Mesothelial cell of epicardium (in vitro differentiated cells): ENCODE measurements around the gene MS4A12. TPM values are rescaled to one million over a fixed set of nuclear protein-coding genes. Genes with fewer than 3 reads are reported as not detected.

Source experiments
- DNase-seq, 2 experiments: peaks; one replicate each; pipeline ENCODE4 v3.0.0; 2021; ENCODE audit warnings: low spot score in 2 of 2; ENCODE audit not compliant: unreplicated experiment in 2 of 2
- H3K27ac Mint-ChIP-seq: 2 replicates; pipeline ENCODE4 v1.8.0; 2021; ENCODE audit warnings: mixed read lengths
- H3K27me3 Mint-ChIP-seq: 2 replicates; pipeline ENCODE4 v1.8.0; 2021; ENCODE audit warnings: low read depth, mixed read lengths
- H3K36me3 Mint-ChIP-seq: 2 replicates; pipeline ENCODE4 v1.8.0; 2021; ENCODE audit warnings: mixed read lengths
- H3K4me1 Mint-ChIP-seq: 2 replicates; pipeline ENCODE4 v1.8.0; 2021; ENCODE audit warnings: mixed read lengths
- H3K4me3 Mint-ChIP-seq: 2 replicates; pipeline ENCODE4 v1.8.0; 2021; ENCODE audit warnings: mild to moderate bottlenecking, moderate library complexity, mixed read lengths
- H3K9me3 Mint-ChIP-seq: 2 replicates; pipeline ENCODE4 v1.8.0; 2021; ENCODE audit warnings: mixed read lengths
- CTCF ChIP-seq: fragments of 200-600 bp; sonication (generic); IDR thresholded peaks from one replicate; pipeline ENCODE4 v1.5.0; 2021; ENCODE audit warnings: antibody characterized with exemption; ENCODE audit not compliant: unreplicated experiment
- total RNA-seq: library from RNA; stranded (reverse); gene quantifications from 3 replicates; pipeline ENCODE4 v1.2.1, GENCODE V29; 2021

The MS4A12 gene
- total RNA-seq, 1 donor from 2014 or later = not detected

- no peak for TF ChIP-seq CTCF
- Mint-ChIP-seq H3K4me1 (no peaks in the 10 kb centered on the region), H3K27me3 (no peaks in the 10 kb centered on the region), H3K27ac (no peak overlapping the region), H3K36me3 (no peaks in the 10 kb centered on the region), H3K9me3 (peaks cover 18% of the 10 kb centered on the region), H3K4me3 (no peak overlapping the region)
- no peak for DNase-seq
Measured at GRCh38 chr11:60544077-60544476, 51.5 kb downstream of the MS4A12 start.

Other genes starting within 250 kb of the MS4A12 start
- 0.31 to 0.61 TPM in 2 of 3 replicates, not detected in the other for gene MS4A4E, start 249.6 kb upstream of the MS4A12 start, total RNA-seq
- not detected in 3 replicates for gene MS4A4A, start 212.1 kb upstream of the MS4A12 start, total RNA-seq
- gene MS4A6E, start 165.5 kb upstream of the MS4A12 start, total RNA-seq = not detected in 3 replicates
- not detected in 3 replicates for gene MS4A7, start 114.2 kb upstream of the MS4A12 start, total RNA-seq
- not detected in 3 replicates for gene MS4A14, start 96.3 kb upstream of the MS4A12 start, total RNA-seq
- not detected in 3 replicates for gene MS4A5, start 63.2 kb upstream of the MS4A12 start, total RNA-seq
- not detected in 3 replicates for gene MS4A1, start 36.9 kb upstream of the MS4A12 start, total RNA-seq
- gene MS4A13, start 22.6 kb downstream of the MS4A12 start, total RNA-seq = not detected in 3 replicates
- gene MS4A8, start 206.8 kb downstream of the MS4A12 start, total RNA-seq = not detected in 3 replicates
- gene MS4A18, start 231.9 kb downstream of the MS4A12 start, total RNA-seq = not detected in 3 replicates